OCI-LY7 (cell line): ENCODE data around the gene RPE. TPM values are rescaled to one million over a fixed set of nuclear protein-coding genes. Genes with fewer than 3 reads are reported as not detected.

Experiments used
- BruUV-seq: library from RNA; stranded (reverse); fragments of 400-500 nt; replicated peaks from 2 replicates; lab custom pipeline; 2021; lab: Mats Ljungman, UMichigan
- CTCF ChIA-PET: fragments of 300-600 bp; sonication (Branson Sonifier 250); formaldehyde crosslinking; loops from one replicate; lab custom pipeline; 2022; ENCODE audit warnings: antibody characterized with exemption; ENCODE audit not compliant: unreplicated experiment; lab: Charles Lee
- POLR2A ChIA-PET: fragments of 300-600 bp; sonication (Branson Sonifier 250); formaldehyde crosslinking; loops from one replicate; lab custom pipeline; 2022; ENCODE audit warnings: antibody characterized with exemption; lab: Charles Lee
- DNase-seq: peaks from one replicate; pipeline ENCODE4 v3.0.0-alpha.2; 2015; ENCODE audit warnings: low spot score
- H2AFZ ChIP-seq: fragments of 200-600 bp; sonication (generic), shearing (Covaris generic); 2 replicates; pipeline ENCODE4 v1.6.1; 2014; ENCODE audit warnings: mild to moderate bottlenecking, antibody characterized with exemption, low read length, moderate library complexity
- H3K27ac ChIP-seq: fragments of 200-600 bp; sonication (generic); 2 replicates; pipeline ENCODE4 v1.5.1; 2014; ENCODE audit warnings: mixed run types, low read depth, mild to moderate bottlenecking, moderate library complexity, low read length, inconsistent platforms; ENCODE audit not compliant: poor library complexity, severe bottlenecking
- H3K36me3 ChIP-seq: fragments of 200-600 bp; sonication (generic); 2 replicates; pipeline ENCODE4 v1.6.1; 2014; ENCODE audit warnings: mild to moderate bottlenecking, antibody characterized with exemption, low read length, moderate library complexity, mixed read lengths; ENCODE audit not compliant: insufficient read depth
- H3K4me1 ChIP-seq: fragments of 200-600 bp; sonication (generic); 2 replicates; pipeline ENCODE4 v1.5.1; 2014; ENCODE audit warnings: mild to moderate bottlenecking, low read length; ENCODE audit not compliant: insufficient read depth, poor library complexity, severe bottlenecking
- H3K4me2 ChIP-seq: fragments of 200-600 bp; sonication (generic); 2 replicates; pipeline ENCODE4 v1.6.1; 2014; ENCODE audit warnings: mild to moderate bottlenecking, low read length
- H3K4me3 ChIP-seq: fragments of 200-600 bp; sonication (generic); 2 replicates; pipeline ENCODE4 v1.5.1; 2014; ENCODE audit warnings: mild to moderate bottlenecking, low read depth, low read length; ENCODE audit not compliant: poor library complexity, severe bottlenecking
- H3K79me2 ChIP-seq: fragments of 200-600 bp; sonication (generic); 2 replicates; pipeline ENCODE4 v1.6.1; 2016; ENCODE audit warnings: low read depth, mild to moderate bottlenecking, low read length, moderate library complexity, mixed read lengths; ENCODE audit not compliant: insufficient read depth
- H3K9me2 ChIP-seq: fragments of 200-600 bp; sonication (generic); 2 replicates; pipeline ENCODE4 v1.6.1; 2016; ENCODE audit warnings: mild to moderate bottlenecking, low read length, mixed read lengths; ENCODE audit not compliant: insufficient read depth
- H3K9me3 ChIP-seq: fragments of 200-600 bp; sonication (generic); 2 replicates; pipeline ENCODE4 v1.6.1; 2014; ENCODE audit warnings: mild to moderate bottlenecking, mixed run types, low read length, mixed read lengths
- H4K20me1 ChIP-seq: fragments of 200-600 bp; sonication (generic); 2 replicates; pipeline ENCODE4 v1.6.1; 2014; ENCODE audit warnings: mild to moderate bottlenecking, antibody characterized with exemption, low read length, moderate library complexity, mixed read lengths; ENCODE audit not compliant: insufficient read depth
- CTCF ChIP-seq: fragments of 200-600 bp; sonication (generic); conservative IDR thresholded peaks from 2 replicates; pipeline ENCODE4 v1.5.1; 2014; ENCODE audit warnings: mild to moderate bottlenecking, antibody characterized with exemption, low read length, moderate library complexity, mixed read lengths
- EZH2phosphoT487 ChIP-seq: fragments of 200-600 bp; sonication (generic); IDR thresholded peaks from 2 replicates; pipeline ENCODE4 v1.6.1; 2018; ENCODE audit warnings: low read depth, borderline replicate concordance, mild to moderate bottlenecking, mixed run types, antibody characterized with exemption, low read length, moderate library complexity, mixed read lengths
- intact Hi-C: fragments of 100-400 bp; cut with micrococcal nuclease; formaldehyde crosslinking; loops from one replicate; pipeline ENCODE4 v1.10.0; 2022; ENCODE audit not compliant: unreplicated experiment
- total RNA-seq, 2 experiments: library from RNA; depleted of rRNA in 1 of 2; stranded (reverse); fragments of >200 nt in 1 of 2; shearing (Covaris generic) in 1 of 2; gene quantifications; 2 replicates each; pipeline ENCODE4 v1.2.3, GENCODE V29; 2014 to 2022

Gene RPE
- total RNA-seq, 2 experiments from 2014 or later = 63.5 to 83.5 TPM

DNA sequence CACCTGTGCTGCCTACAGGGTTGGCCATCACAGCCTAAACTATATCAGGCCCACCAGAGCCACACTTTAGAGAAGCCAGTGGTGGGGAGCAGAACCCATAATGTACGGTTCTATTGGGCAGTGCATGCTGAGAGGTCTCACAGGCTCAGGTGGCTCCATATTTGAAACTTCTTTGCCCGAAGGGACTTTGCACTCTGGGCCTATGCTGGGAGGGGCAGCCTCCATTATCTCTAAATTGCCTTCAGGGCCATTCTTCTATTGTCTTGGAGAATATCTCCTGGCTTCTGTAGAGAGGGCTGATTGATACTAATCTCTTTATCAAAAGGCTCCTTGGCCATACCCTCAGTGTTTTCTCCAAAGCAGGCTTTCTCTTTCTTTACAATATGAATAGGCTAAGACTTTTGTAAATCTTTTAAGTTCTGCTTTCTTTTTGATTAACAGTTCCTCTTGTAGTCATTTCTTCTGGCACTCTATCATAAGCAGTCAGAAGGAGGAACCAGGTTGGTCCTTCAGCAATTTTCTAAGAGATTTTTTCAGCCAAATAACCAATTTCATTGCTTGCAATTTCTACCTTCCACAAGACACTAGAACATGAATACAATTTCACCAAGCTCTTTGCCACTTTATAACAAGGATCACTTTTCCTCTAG, 44.5 kb downstream of the RPE start:
- POLR2A ChIA-PET = no interaction called here
- H3K27ac ChIP-seq = no peak overlapping the region
- CTCF ChIA-PET = no interaction called here

DNA sequence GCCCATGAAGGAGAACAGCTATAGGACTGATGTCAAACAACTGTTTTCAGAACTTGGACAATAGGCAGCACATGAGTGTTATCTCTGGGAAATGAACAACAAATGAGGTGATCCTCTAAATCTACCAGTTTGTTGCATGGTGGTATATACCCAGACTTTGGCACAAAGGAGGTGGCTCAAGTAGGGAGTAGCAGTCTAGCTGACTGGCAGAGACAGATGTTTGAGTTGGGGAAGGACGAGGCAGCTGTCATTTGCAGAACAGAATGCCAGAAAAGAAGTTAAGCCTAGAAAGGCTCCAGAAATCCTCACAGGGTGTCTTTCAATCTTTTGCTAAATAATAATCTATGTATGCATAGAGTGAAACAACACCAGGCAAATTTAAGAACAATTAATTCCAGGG, 47.4 kb downstream of the RPE start:
- intact Hi-C loops = no loop called here
- ChIA-PET CTCF (no interaction called here), POLR2A (interaction anchor here (0.5 to 1.0 kb wide), 2 partner anchors 14 to 1638 kb away, joined by 3 read pairs; no protein-coding TSS in a partner anchor)
- no peak for TF ChIP-seq EZH2phosphoT487
- TF ChIP-seq CTCF = no peak
- Histone ChIP-seq H3K27ac (no peak overlapping the region), H4K20me1 (no peaks in the 10 kb centered on the region), H3K9me3 (0 out of 2 replicates have a peak, but pooled peaks cover 4% of the 10 kb centered on the region), H3K36me3 (peaks cover 5% of the 10 kb centered on the region; the same call in 1 of the 2 replicates), H3K4me1 (no peaks in the 10 kb centered on the region), H2AFZ (no peak overlapping the region), H3K4me2 (no peak overlapping the region), H3K9me2 (no peaks in the 10 kb centered on the region; the same call in 1 of the 2 replicates), H3K79me2 (no peaks in the 10 kb centered on the region), H3K4me3 (no peak overlapping the region)
- BruUV-seq = no TSS peak
- no peak for DNase-seq

More for the DNA sequence above, 44.5 kb downstream of the RPE start:
- H3K9me3 ChIP-seq = no peaks in the 10 kb centered on the region
- H3K4me3 ChIP-seq = no peak overlapping the region
- TF ChIP-seq CTCF (no peak), EZH2phosphoT487 (no peak)
- no peak overlapping the region for H3K4me2 ChIP-seq
- H4K20me1 ChIP-seq = no peaks in the 10 kb centered on the region
- H3K4me1 ChIP-seq = no peaks in the 10 kb centered on the region
- BruUV-seq = no TSS peak
- peaks cover 5% of the 10 kb centered on the region; the same call in 1 of the 2 replicates for H3K36me3 ChIP-seq
- DNase-seq = no peak
- no peaks in the 10 kb centered on the region; the same call in 1 of the 2 replicates for H3K9me2 ChIP-seq
- no peak overlapping the region for H2AFZ ChIP-seq
- no peaks in the 10 kb centered on the region for H3K79me2 ChIP-seq
- intact Hi-C loops = no loop called here

DNA sequence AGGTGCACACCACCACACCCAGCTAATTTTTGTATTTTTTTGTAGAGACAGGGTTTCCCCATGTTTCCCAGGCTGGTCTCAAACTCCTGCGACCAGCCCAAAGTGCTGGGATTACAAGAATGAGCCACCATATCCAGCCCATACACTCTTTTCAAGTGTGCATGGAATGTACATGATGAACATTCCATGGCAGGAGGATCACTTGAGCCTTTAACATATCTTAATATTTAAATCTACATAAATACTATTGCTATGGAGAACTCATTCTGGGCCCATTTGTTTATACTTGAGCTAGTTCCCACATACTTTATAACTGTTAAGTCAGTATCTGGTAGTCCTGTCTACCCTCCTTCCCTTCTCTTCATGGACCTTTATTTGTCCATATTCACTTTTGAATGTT, 48.4 kb downstream of the RPE start:
- intact Hi-C loops = no loop called here
- H3K9me2 ChIP-seq = no peaks in the 10 kb centered on the region; the same call in 1 of the 2 replicates
- no peak overlapping the region for H2AFZ ChIP-seq
- DNase-seq = no peak
- TF ChIP-seq EZH2phosphoT487 (no peak), CTCF (no peak)
- POLR2A ChIA-PET = interaction anchor here (0.5 to 1.3 kb wide), 3 partner anchors 11 to 1425 kb away, joined by 3 read pairs; no protein-coding TSS in a partner anchor
- no peak overlapping the region for H3K4me3 ChIP-seq
- no peaks in the 10 kb centered on the region for H3K4me1 ChIP-seq
- H3K4me2 ChIP-seq = no peak overlapping the region
- H3K9me3 ChIP-seq = 0 out of 2 replicates have a peak, but pooled peaks cover 4% of the 10 kb centered on the region
- H3K79me2 ChIP-seq = no peaks in the 10 kb centered on the region
- no peaks in the 10 kb centered on the region for H4K20me1 ChIP-seq
- CTCF ChIA-PET = no interaction called here
- H3K36me3 ChIP-seq = peaks cover 1% of the 10 kb centered on the region; the same call in 1 of the 2 replicates
- no peak overlapping the region for H3K27ac ChIP-seq
- BruUV-seq = no TSS peak
